HG03175 (cell line): ENCODE results near the gene WNT7B.

Experiments used
- ATAC-seq: cut with Tn5 transposase; IDR thresholded peaks from one replicate; pipeline ENCODE4 v1.9.1; 2021; ENCODE audit warnings: mild to moderate bottlenecking, moderate library complexity; ENCODE audit not compliant: unreplicated experiment

WNT7B gene

GRCh38 chr22:45960477-45961386, 16.2 kb downstream of the WNT7B start:
- no peak for ATAC-seq

- ATAC-seq: no peak
Measured at GRCh38 chr22:45959719-45960476, 17.1 kb downstream of the WNT7B start.

GRCh38 chr22:45958971-45959370, 18.0 kb downstream of the WNT7B start:
- ATAC-seq: no peak

- ATAC-seq: no peak
Measured at GRCh38 chr22:45957826-45958225, 19.1 kb downstream of the WNT7B start.

GRCh38 chr22:45953178-45953577, 23.8 kb downstream of the WNT7B start:
- no peak for ATAC-seq

- no peak for ATAC-seq
Measured at GRCh38 chr22:45952553-45952952, 24.4 kb downstream of the WNT7B start.

- no peak for ATAC-seq
Measured at GRCh38 chr22:45952151-45952550, 24.8 kb downstream of the WNT7B start.

GRCh38 chr22:45949891-45950290, 27.1 kb downstream of the WNT7B start:
- no peak for ATAC-seq

GRCh38 chr22:45949258-45949870, 27.6 kb downstream of the WNT7B start:
- no peak for ATAC-seq

- ATAC-seq: no peak
Measured at GRCh38 chr22:45948081-45948648, 28.8 kb downstream of the WNT7B start.

GRCh38 chr22:45946805-45947600, 30.0 kb downstream of the WNT7B start:
- no peak for ATAC-seq

GRCh38 chr22:45945621-45946106, 31.3 kb downstream of the WNT7B start:
- no peak for ATAC-seq

- no peak for ATAC-seq
Measured at GRCh38 chr22:45942787-45943493, 34.0 kb downstream of the WNT7B start.

GRCh38 chr22:45942344-45942743, 34.6 kb downstream of the WNT7B start:
- ATAC-seq: no peak

- no peak for ATAC-seq
Measured at GRCh38 chr22:45938913-45939312, 38.0 kb downstream of the WNT7B start.

- ATAC-seq: no peak
Measured at GRCh38 chr22:45937960-45938359, 39.0 kb downstream of the WNT7B start.

- no peak for ATAC-seq
Measured at GRCh38 chr22:45935573-45935972, 41.4 kb downstream of the WNT7B start.

GRCh38 chr22:45934659-45935341, 42.2 kb downstream of the WNT7B start:
- ATAC-seq: no peak

GRCh38 chr22:45934168-45934564, 42.8 kb downstream of the WNT7B start:
- ATAC-seq: no peak
